Pancreas (tissue), 10 donors: ENCODE measurements around the gene RPS27. TPM values are rescaled to one million over a fixed set of nuclear protein-coding genes. Genes with fewer than 3 reads are reported as not detected.
"Not testable (repeated sequence)": the region's sequence is repeated elsewhere in the genome, so short reads cannot be mapped to it uniquely, and the experiment has no call there.

ENCODE experiments used
- ATAC-seq, 4 donors: fragments of 200-7000 bp; cut with Tn5 transposase; one replicate each; pipeline versions ENCODE4 v1.8.0 to v1.9.1; 2020; ENCODE audit warnings: mild to moderate bottlenecking in 4 of 4, moderate library complexity in 4 of 4
- DNase-seq, 6 donors: peaks; one replicate each; pipeline ENCODE4 v3.0.0-alpha.2; 2020
- FAIRE-seq: peaks from 2 replicates; lab custom pipeline; 2012; peaks lifted over from hg19 to GRCh38; lab: Jason Lieb, UNC
- H3K27ac ChIP-seq, 4 donors: fragments of 200-600 bp; sonication (generic); 1 replicate in 3 of 4; 2 replicates in 1 of 4; pipeline versions ENCODE4 v1.5.0 to v1.8.0; 2020
- H3K27me3 ChIP-seq, 4 donors: fragments of 200-600 bp; one replicate each; pipeline ENCODE4 v1.8.0; 2021
- H3K36me3 ChIP-seq, 3 donors: fragments of 200-600 bp; sonication (generic) in 1 of 3; one replicate each; pipeline versions ENCODE4 v1.5.0 to v1.8.0; 2020 to 2021
- H3K4me1 ChIP-seq, 3 donors: fragments of 200-600 bp; one replicate each; pipeline ENCODE4 v1.8.0; 2021
- H3K4me3 ChIP-seq, 4 donors: fragments of 200-600 bp; sonication (generic) in 2 of 4; one replicate each; pipeline versions ENCODE4 v1.5.0 to v1.8.0; 2020 to 2021
- H3K9me3 ChIP-seq, 4 donors: fragments of 200-600 bp; one replicate each; pipeline ENCODE4 v1.8.0; 2021
- CTCF ChIP-seq, 4 donors: fragments of 200-600 bp; sonication (generic) in 3 of 4; IDR thresholded peaks; one replicate each; pipeline versions ENCODE4 v1.5.0 to v1.8.0; 2021; ENCODE audit warnings: antibody characterized with exemption in 4 of 4
- WGBS, 2 donors: extraction: QIAGEN DNeasy Blood & Tissue Kit; methylation state at CpG; one replicate each; pipeline ENCODE4 v1.1.7; 2013; 5-methylcytosine and 5-hydroxymethylcytosine counted together
- intact Hi-C, 3 donors: fragments of 100-400 bp; cut with DNase I; formaldehyde crosslinking; loops; one replicate each; pipeline versions ENCODE4 v1.11.1 to v1.14.2; 2022
- polyA plus RNA-seq, 2 donors: library from polyadenylated mRNA; stranded (reverse); fragments of 200-250 nt; gene quantifications; one replicate each; pipeline ENCODE4 v1.2.3, GENCODE V29; 2013
- total RNA-seq, 6 donors: library from RNA; stranded (reverse); fragmentation: NEBNext Ultra II Directional in 4 of 6; extraction: Animal tissue kit (Norgen Biotek cat#: 25700) in 4 of 6; gene quantifications; one replicate each; pipeline versions ENCODE4 v1.2.1 to v1.2.4, GENCODE V29; 2021 to 2023
- donor health status: healthy with polysubstance abuse.
- donor health status: DM: no; HTN: no; CAD: no; lungs with moderate emphysema.
- donor health status: DM: no; HTN: no; CAD: no.
- donor health status: control.
- donor health status: control.
- donor health status: Bipolar disorder and iron deficiency.
- donor health status: DM: yes; HTN: yes; CAD: no.
- donor health status: DM: no; HTN: no; CAD: no.
- donor health status: DM: no; HTN: no; CAD: no.
- donor health status: DM: yes; HTN: yes; CAD: no.

Gene RPS27
- total and polyA plus RNA-seq, 8 donors: 617 to 5,933 (median 951) TPM

- Histone ChIP-seq H3K4me3 (peak overlapping the region; percentile 73 to 93 (median 85)), H3K36me3 (peaks cover 5 to 21% (median 21%) of the 10 kb centered on the region in 3 donors), H3K4me1 (peaks cover 0 to 15% (median 0%) of the 10 kb centered on the region in 3 donors), H3K27me3 (no peaks in the 10 kb centered on the region), H3K27ac (peak overlapping the region; percentile 88 to 96 (median 92)), H3K9me3 (no peaks in the 10 kb centered on the region)
- no peak for DNase-seq
- 1% methylated on average over 16 of the region's 16 CpGs for WGBS, 2 donors
- intact Hi-C loops: no loop called here
- TF ChIP-seq CTCF (IDR thresholded peaks at IDR 0.05): no peak
- no peak for FAIRE-seq
- peak; percentile 3 to 15 (median 6) for ATAC-seq
These were observed 13.7 kb upstream of the RPS27 start for GRCh38 chr1:153976819-153977249.

- peak; percentile 96 to 98 (median 97) for ATAC-seq
- intact Hi-C loops: no loop called here
- peak; percentile 82 to 95 (median 88) for DNase-seq
- peak within 1 kb of the TSS; percentile 73 to 93 (median 85) for H3K4me3 ChIP-seq
- H3K9me3 ChIP-seq: no peaks in the 10 kb centered on the region
- WGBS, 2 donors: 0% methylated on average over 73 to 75 of the region's 75 CpGs
- peak within 1 kb of the TSS; percentile 88 to 96 (median 92) for H3K27ac ChIP-seq
- peaks cover 5 to 21% (median 21%) of the 10 kb centered on the region in 3 donors for H3K36me3 ChIP-seq
- no peak for TF ChIP-seq CTCF (IDR thresholded peaks at IDR 0.05)
- no peak for FAIRE-seq
- H3K27me3 ChIP-seq: no peaks in the 10 kb centered on the region
- peaks cover 0 to 15% (median 0%) of the 10 kb centered on the region in 3 donors for H3K4me1 ChIP-seq
These were observed 13.0 kb upstream of the RPS27 start, which contains the start of gene JTB for GRCh38 chr1:153977250-153978240. JTB (minus strand) TSS chr1:153977674; CDS start chr1:153977252, 422 bp downstream.

- DNase-seq: no peak
- FAIRE-seq: no peak
- intact Hi-C loops: no loop called here
- Histone ChIP-seq H3K4me1 (peaks cover 0 to 15% (median 0%) of the 10 kb centered on the region in 3 donors), H3K9me3 (no peaks in the 10 kb centered on the region), H3K4me3 (peak overlapping the region in 2 of 4 donors; percentile 73 to 93), H3K27me3 (no peaks in the 10 kb centered on the region), H3K27ac (peak overlapping the region in 3 of 4 donors; percentile 88 to 93 (median 91)), H3K36me3 (peaks cover 5 to 21% (median 21%) of the 10 kb centered on the region in 3 donors)
- WGBS, 2 donors: 46 to 53% methylated on average over 9 of the region's 9 CpGs
- no peak for TF ChIP-seq CTCF (IDR thresholded peaks at IDR 0.05)
- no peak for ATAC-seq
These were observed 12.2 kb upstream of the RPS27 start for GRCh38 chr1:153978274-153978909.

- H3K4me3 ChIP-seq, ATAC-seq, H3K27me3 ChIP-seq, intact Hi-C loops, H3K9me3 ChIP-seq, FAIRE-seq, H3K27ac ChIP-seq: not testable (repeated sequence)
- peaks cover 0 to 15% (median 0%) of the 10 kb centered on the region in 3 donors for H3K4me1 ChIP-seq
- WGBS, 2 donors: 90 to 91% methylated on average over 12 of the region's 12 CpGs
- peak in 1 of 6 donors; percentile 9 for DNase-seq
- peaks cover 5 to 15% (median 14%) of the 10 kb centered on the region in 3 donors for H3K36me3 ChIP-seq
These were observed 11.5 kb upstream of the RPS27 start for GRCh38 chr1:153979091-153979490.

GRCh38 chr1:153981735-153982134 lies 8.8 kb upstream of the RPS27 start:
- 91 to 94% methylated on average over 2 of the region's 2 CpGs for WGBS, 2 donors
- FAIRE-seq, H3K27ac ChIP-seq: not testable (repeated sequence)

More at GRCh38 chr1:153981735-153982134, 8.8 kb upstream of the RPS27 start:
- intact Hi-C loops: loop anchor here in 2 of 3 donors (5.0 to 10.0 kb wide), 2 partner anchors 179 to 187 kb away; no protein-coding TSS in a partner anchor
- H3K36me3 ChIP-seq, H3K4me3 ChIP-seq, ATAC-seq, H3K9me3 ChIP-seq, H3K27me3 ChIP-seq: not testable (repeated sequence)
- peaks cover 0 to 13% (median 5%) of the 10 kb centered on the region in 3 donors for H3K4me1 ChIP-seq
- peak in 1 of 6 donors; percentile 7 for DNase-seq
